Activated naive CD4-positive, alpha-beta T cell treated with Interleukin-2 at 50 U/mL for 16 hours (primary cell): ENCODE measurements around the gene TOMM7.
"Not testable (repeated sequence)": the region's sequence is repeated elsewhere in the genome, so short reads cannot be mapped to it uniquely, and the experiment has no call there.

Source experiments
- DNase-seq: peaks from one replicate; pipeline ENCODE4 v3.0.0-alpha.2; 2020

Gene TOMM7

GRCh38 chr7:22779730-22780323 lies 42.8 kb downstream of the TOMM7 start:
- DNase-seq: not testable (repeated sequence)

GRCh38 chr7:22776964-22777363 lies 45.7 kb downstream of the TOMM7 start:
- DNase-seq: no peak

- DNase-seq: no peak
These were observed 49.8 kb downstream of the TOMM7 start for GRCh38 chr7:22772885-22773284.

- DNase-seq: no peak
These were observed 50.8 kb downstream of the TOMM7 start for GRCh38 chr7:22771872-22772228.

GRCh38 chr7:22771194-22771871 lies 51.3 kb downstream of the TOMM7 start:
- DNase-seq: no peak

- no peak for DNase-seq
These were observed 57.0 kb downstream of the TOMM7 start for GRCh38 chr7:22765609-22766008.
